ENCODE measurements around the gene OMP.

DNA sequence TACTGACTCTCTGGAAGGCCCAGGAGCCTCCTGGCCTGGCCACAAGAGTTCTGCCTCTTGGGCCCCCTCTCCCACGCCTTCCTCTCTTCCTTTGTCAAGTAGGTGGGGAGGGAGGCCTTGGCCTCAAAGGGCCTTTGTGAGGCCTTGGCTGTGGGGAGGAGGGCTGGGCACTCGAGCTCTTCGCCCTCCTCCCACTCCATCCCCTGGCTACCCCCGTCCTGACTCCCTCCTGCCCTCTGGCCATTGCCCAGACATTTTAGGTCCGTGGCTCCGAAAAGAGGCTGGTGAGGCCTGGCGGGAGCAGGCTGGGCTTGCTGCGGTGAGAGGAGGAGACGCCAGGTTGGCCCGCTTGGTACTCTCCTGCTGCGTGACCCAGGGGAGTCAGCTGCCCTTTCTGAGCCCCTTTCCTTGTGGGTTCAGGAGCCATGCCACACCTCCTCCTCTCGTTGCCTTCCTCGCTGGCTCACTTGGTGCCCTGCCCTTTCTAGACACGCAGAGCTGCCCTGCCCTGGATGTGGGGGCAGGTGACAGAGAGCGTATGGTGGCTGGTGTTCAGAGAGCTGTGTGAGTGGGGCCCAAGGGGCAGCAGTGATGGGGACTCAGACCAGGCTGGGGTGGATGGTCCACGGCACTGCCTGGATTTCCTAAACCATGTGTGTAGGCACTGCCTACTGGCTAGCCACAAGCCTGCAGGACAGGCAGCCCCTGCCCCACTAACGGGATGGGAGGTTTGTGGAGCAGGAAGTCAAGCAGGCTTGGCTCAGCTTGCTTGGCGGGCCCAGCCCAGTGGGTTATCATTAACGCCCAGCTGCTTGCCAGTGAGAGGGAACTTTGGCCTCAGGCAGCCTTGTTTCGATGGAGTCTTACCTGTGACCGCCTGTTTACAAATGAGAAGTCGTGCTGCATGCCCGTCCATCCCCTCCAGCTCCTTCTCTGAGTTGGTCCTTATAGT, 15.8 kb upstream of the OMP start:
- TF ChIP-seq, protein P1, sequence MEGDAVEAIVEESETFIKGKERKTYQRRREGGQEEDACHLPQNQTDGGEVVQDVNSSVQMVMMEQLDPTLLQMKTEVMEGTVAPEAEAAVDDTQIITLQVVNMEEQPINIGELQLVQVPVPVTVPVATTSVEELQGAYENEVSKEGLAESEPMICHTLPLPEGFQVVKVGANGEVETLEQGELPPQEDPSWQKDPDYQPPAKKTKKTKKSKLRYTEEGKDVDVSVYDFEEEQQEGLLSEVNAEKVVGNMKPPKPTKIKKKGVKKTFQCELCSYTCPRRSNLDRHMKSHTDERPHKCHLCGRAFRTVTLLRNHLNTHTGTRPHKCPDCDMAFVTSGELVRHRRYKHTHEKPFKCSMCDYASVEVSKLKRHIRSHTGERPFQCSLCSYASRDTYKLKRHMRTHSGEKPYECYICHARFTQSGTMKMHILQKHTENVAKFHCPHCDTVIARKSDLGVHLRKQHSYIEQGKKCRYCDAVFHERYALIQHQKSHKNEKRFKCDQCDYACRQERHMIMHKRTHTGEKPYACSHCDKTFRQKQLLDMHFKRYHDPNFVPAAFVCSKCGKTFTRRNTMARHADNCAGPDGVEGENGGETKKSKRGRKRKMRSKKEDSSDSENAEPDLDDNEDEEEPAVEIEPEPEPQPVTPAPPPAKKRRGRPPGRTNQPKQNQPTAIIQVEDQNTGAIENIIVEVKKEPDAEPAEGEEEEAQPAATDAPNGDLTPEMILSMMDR (IDR thresholded peaks at IDR 0.05): no peak
- no peak for TF ChIP-seq POLR2A (IDR thresholded peaks at IDR 0.05)
